Ovary (tissue), 9 donors: ENCODE measurements around the gene LHX4. TPM values are rescaled to one million over a fixed set of nuclear protein-coding genes. Genes with fewer than 3 reads are reported as not detected.

Experiments
- DNase-seq, 5 donors: peaks; one replicate each; pipeline ENCODE4 v3.0.0-alpha.2; 2019 to 2020
- H3K27ac ChIP-seq, 2 donors: fragments of 200-600 bp; one replicate each; pipeline versions ENCODE4 v1.5.1 to v1.8.0; 2019 to 2022
- H3K27me3 ChIP-seq: fragments of 200-600 bp; one replicate; pipeline ENCODE4 v1.8.0; 2022
- H3K36me3 ChIP-seq: fragments of 200-600 bp; sonication (generic); one replicate; pipeline ENCODE4 v1.5.1; 2019
- H3K4me1 ChIP-seq: one replicate; pipeline ENCODE4 v1.8.1; 2013; ENCODE audit warnings: mild to moderate bottlenecking, moderate library complexity; ENCODE audit not compliant: insufficient read depth
- H3K4me3 ChIP-seq: fragments of 200-600 bp; sonication (generic); one replicate; pipeline ENCODE4 v1.5.1; 2017
- H3K9me3 ChIP-seq, 2 donors: fragments of 200-600 bp in 1 of 2; sonication (generic) in 1 of 2; one replicate each; pipeline versions ENCODE4 v1.5.1 to v1.8.1; 2013 to 2019; ENCODE audit warnings: mild to moderate bottlenecking in 1 of 2, moderate library complexity in 1 of 2
- EP300 ChIP-seq: sonication (generic); formaldehyde crosslinking; IDR thresholded peaks from one replicate; pipeline ENCODE4 v1.6.1; 2017; ENCODE audit warnings: antibody characterized with exemption
- POLR2A ChIP-seq: fragments of 450-650 bp; IDR thresholded peaks from one replicate; pipeline ENCODE4 v1.6.1; 2017; ENCODE audit warnings: antibody characterized with exemption, mild to moderate bottlenecking, moderate library complexity
- WGBS, 3 donors: extraction: QIAGEN DNeasy Blood & Tissue Kit in 1 of 3; methylation state at CpG; one replicate each; pipeline versions ENCODE4 v1.1.5 to v1.1.7; 2013 to 2017; 5-methylcytosine and 5-hydroxymethylcytosine counted together
- intact Hi-C, 4 donors: fragments of 100-400 bp; cut with DNase I; formaldehyde crosslinking; loops; one replicate each; pipeline versions ENCODE4 v1.11.0 to v1.15.1; 2022 to 2023
- polyA plus RNA-seq, 2 donors: library from polyadenylated mRNA; stranded (reverse); fragments of 200-250 nt in 1 of 2; fragments of 350-450 nt in 1 of 2; fragmentation: Illumina TruSeq in 1 of 2; extraction: RNeasy Lipid Tissue Mini Kit (QIAGEN cat#74804) in 1 of 2; gene quantifications; one replicate each; pipeline ENCODE4 v1.2.3, GENCODE V29; 2013 to 2014
- total RNA-seq, 7 donors: library from RNA; depleted of rRNA in 2 of 7; stranded (reverse); fragments of >200 nt in 2 of 7; fragmentation: NEBNext Ultra II Directional in 3 of 7; extraction: Animal tissue kit (Norgen Biotek cat#: 25700) in 3 of 7; gene quantifications; one replicate each; pipeline versions ENCODE4 v1.1.0 to v1.2.4, GENCODE V29; 2016 to 2023
- TF ChIP-seq, protein P1 (sequence below), 3 donors: fragments of 450-650 bp in 2 of 3; fragments of 200-600 bp in 1 of 3; IDR thresholded peaks; one replicate each; pipeline versions ENCODE4 v1.5.1 to v1.8.0; 2016 to 2022; ENCODE audit warnings: antibody characterized with exemption in 3 of 3, mild to moderate bottlenecking in 1 of 3
- donor health status: DM: no; HTN: no; CAD: no; lungs with moderate emphysema.
- donor health status: DM: no; HTN: no; CAD: no.
- donor health status: Bipolar disorder and iron deficiency.
- donor health status: DM: yes; HTN: yes; CAD: no.
- donor health status: DM: no; HTN: no; CAD: no.
- donor health status: DM: yes; HTN: yes; CAD: no.

Gene LHX4
- total and polyA plus RNA-seq, 9 donors = 0.05 to 0.10 TPM; not detected in 7

DNA sequence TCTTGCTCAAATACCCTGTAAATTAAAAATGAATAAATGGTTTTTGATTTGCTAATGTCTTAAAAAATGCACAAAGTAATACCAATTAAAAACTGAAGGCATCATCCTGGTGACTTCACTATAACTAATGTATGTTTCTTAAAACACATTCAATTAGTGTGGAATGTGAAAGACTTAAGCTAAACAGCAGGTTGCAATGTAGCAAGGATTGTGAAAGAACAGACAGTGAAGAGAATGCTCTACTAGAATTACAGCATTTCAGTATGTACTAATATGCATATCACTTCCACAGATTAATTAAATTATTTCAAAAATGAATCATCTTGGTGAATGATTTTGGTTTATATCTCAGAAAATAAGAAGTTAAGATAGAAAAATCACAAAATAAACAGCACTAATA, 56.4 kb downstream of the LHX4 start:
- intact Hi-C loops = no loop called here
- Histone ChIP-seq H3K9me3 (no peaks in the 10 kb centered on the region), H3K27me3 (no peaks in the 10 kb centered on the region), H3K36me3 (no peaks in the 10 kb centered on the region), H3K4me1 (no peaks in the 10 kb centered on the region), H3K4me3 (no peak overlapping the region), H3K27ac (no peak overlapping the region)
- TF ChIP-seq, protein P1, sequence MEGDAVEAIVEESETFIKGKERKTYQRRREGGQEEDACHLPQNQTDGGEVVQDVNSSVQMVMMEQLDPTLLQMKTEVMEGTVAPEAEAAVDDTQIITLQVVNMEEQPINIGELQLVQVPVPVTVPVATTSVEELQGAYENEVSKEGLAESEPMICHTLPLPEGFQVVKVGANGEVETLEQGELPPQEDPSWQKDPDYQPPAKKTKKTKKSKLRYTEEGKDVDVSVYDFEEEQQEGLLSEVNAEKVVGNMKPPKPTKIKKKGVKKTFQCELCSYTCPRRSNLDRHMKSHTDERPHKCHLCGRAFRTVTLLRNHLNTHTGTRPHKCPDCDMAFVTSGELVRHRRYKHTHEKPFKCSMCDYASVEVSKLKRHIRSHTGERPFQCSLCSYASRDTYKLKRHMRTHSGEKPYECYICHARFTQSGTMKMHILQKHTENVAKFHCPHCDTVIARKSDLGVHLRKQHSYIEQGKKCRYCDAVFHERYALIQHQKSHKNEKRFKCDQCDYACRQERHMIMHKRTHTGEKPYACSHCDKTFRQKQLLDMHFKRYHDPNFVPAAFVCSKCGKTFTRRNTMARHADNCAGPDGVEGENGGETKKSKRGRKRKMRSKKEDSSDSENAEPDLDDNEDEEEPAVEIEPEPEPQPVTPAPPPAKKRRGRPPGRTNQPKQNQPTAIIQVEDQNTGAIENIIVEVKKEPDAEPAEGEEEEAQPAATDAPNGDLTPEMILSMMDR (IDR thresholded peaks at IDR 0.05) = no peak
- no peak for TF ChIP-seq EP300
- no peak for TF ChIP-seq POLR2A
- no peak for DNase-seq

DNA sequence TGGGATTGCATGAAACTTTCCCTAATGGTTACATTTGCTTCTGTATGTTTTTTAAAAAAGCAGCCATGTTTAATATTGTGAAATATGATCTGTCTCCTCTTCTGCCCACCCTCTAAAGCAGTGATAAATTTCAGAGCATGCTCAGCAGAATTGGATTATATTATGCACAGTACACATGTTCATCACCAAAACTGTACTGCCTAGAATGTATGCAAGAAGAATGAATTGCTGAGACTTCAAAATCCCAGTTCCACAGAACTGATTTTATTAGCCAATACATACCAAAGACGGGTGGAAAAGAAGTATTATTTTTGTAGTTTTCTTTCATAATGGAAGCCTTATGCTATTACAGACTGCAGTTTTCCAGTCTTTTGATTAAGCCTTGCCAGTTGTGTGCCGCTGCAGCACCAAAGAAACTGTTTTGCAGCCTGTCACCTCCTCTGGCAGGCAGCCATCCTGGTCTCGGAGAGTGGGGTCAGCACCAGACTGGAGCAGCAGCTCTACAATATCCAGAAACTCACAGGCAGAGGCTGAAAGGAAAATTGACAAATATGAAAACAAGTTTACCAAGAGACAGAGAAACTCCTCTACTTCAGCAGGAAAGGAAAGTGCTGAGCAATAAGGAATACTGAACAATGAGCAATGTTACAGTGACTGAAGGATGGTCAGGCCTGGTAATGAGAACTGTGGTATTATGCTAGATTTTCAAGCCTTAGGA, 58.1 kb downstream of the LHX4 start:
- intact Hi-C loops = no loop called here
- 18 to 26% (median 23%) methylated on average over 3 of the region's 3 CpGs for WGBS, 3 donors
- no peaks in the 10 kb centered on the region for H3K36me3 ChIP-seq
- peak in 1 of 5 donors; percentile 44 for DNase-seq
- no peak overlapping the region for H3K4me3 ChIP-seq
- H3K27ac ChIP-seq = no peak overlapping the region
- TF ChIP-seq, protein P1 (IDR thresholded peaks at IDR 0.05) = no peak
- TF ChIP-seq POLR2A = no peak
- TF ChIP-seq EP300 = no peak
- H3K27me3 ChIP-seq = no peaks in the 10 kb centered on the region
- no peaks in the 10 kb centered on the region for H3K4me1 ChIP-seq
- H3K9me3 ChIP-seq = no peaks in the 10 kb centered on the region

DNA sequence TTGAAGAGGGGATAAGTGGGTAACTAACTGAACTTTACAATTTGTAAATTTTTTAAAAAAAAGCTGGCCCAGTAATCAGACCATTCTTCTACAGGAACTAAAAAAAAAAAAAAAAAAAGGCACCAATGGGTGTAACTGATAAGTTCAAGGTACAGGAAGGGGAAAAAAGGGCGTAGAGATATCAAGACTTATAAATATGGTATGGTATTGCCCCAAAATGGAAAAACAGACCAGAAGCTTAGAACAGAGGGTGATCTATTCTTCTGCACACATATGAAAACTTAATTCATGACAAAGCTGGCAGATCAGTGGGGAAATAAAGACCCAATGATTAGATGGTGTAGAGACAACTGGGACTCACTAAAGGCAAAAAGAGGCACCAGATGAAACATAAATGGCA, 58.9 kb downstream of the LHX4 start:
- intact Hi-C loops = no loop called here
- Histone ChIP-seq H3K27me3 (no peaks in the 10 kb centered on the region), H3K27ac (no peak overlapping the region), H3K9me3 (no peaks in the 10 kb centered on the region), H3K36me3 (no peaks in the 10 kb centered on the region), H3K4me1 (no peaks in the 10 kb centered on the region), H3K4me3 (no peak overlapping the region)
- TF ChIP-seq, protein P1 (IDR thresholded peaks at IDR 0.05) = no peak
- TF ChIP-seq POLR2A (no peak), EP300 (no peak)
- 73 to 86% (median 82%) methylated on average over 1 of the region's 1 CpG for WGBS, 3 donors
- no peak for DNase-seq

DNA sequence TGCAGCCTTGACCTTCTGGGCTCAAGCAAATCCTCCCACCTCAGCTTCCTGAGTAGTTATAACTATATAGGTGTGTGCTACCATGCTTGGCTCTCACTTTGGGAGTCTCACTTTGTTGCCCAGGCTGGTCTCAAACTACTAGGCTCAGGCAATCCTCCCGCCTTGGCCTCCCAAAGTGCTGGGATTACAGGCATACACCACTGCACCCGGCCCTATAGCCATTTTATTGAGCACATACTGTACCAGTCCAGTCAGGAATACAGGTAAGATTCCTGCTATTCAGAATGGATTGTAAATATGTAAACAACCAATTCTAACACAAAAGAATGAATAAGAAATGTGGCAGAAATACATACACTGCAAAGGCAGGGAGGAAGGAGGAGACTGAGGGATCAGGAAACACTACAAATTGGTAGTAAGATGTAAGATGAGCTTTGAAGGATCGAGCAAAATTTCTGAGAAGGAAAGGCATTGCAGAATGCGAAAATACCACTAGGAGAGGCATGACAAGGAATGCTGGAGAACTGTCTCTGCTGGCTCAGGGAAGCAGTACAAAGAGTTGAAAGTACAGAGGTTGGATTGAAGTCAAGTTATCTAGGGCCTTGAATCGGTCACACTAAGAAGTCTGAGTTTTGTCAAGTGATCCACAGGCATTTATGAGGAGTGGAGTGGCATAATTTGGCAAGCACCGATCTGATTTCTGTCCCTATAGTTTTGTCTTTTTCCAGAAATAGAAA, 60.4 kb downstream of the LHX4 start:
- H3K4me3 ChIP-seq = no peak overlapping the region
- 92 to 94% (median 93%) methylated on average over 6 of the region's 6 CpGs for WGBS, 3 donors
- TF ChIP-seq, protein P1 (IDR thresholded peaks at IDR 0.05) = no peak
- TF ChIP-seq EP300 (no peak), POLR2A (no peak)
- no peak for DNase-seq
- no peaks in the 10 kb centered on the region for H3K36me3 ChIP-seq
- no peak overlapping the region for H3K27ac ChIP-seq
- H3K27me3 ChIP-seq = no peaks in the 10 kb centered on the region
- intact Hi-C loops = no loop called here
- H3K9me3 ChIP-seq = no peaks in the 10 kb centered on the region
- no peaks in the 10 kb centered on the region for H3K4me1 ChIP-seq
